Left renal cortex interstitium (tissue), 4 donors: ENCODE results near the gene SUCO. TPM values are rescaled to one million over a fixed set of nuclear protein-coding genes. Genes with fewer than 3 reads are reported as not detected.
A peak's percentile ranks its signal among the peaks of the same experiment; 100 is the strongest.

Source experiments
- DNase-seq, 4 donors: peaks; one replicate each; pipeline ENCODE4 v3.0.0-alpha.2; 2013; ENCODE audit warnings: low read depth in 4 of 4, low spot score in 2 of 4, missing footprints in 1 of 4
- polyA plus RNA-seq, 4 donors: library from polyadenylated mRNA; unstranded; fragments of 120-200 nt; gene quantifications; one replicate each; pipeline ENCODE4 v1.2.1, GENCODE V29; 2013; ENCODE audit not compliant: insufficient read length in 4 of 4

SUCO gene
- polyA plus RNA-seq, 4 donors: 49.0 to 69.2 (median 57.4) TPM

GRCh38 chr1:172513479-172513878 is 19.5 kb upstream of the SUCO start:
- no peak for DNase-seq

- no peak for DNase-seq
These were observed 18.8 kb upstream of the SUCO start for GRCh38 chr1:172514108-172514507.

- DNase-seq: no peak
These were observed 17.5 kb upstream of the SUCO start for GRCh38 chr1:172515436-172515835.

- DNase-seq: no peak
These were observed 17.0 kb upstream of the SUCO start for GRCh38 chr1:172515927-172516326.

- no peak for DNase-seq
These were observed 15.9 kb upstream of the SUCO start for GRCh38 chr1:172517081-172517480.

- no peak for DNase-seq
These were observed 15.4 kb upstream of the SUCO start for GRCh38 chr1:172517545-172517944.

GRCh38 chr1:172529304-172529703 is 3.6 kb upstream of the SUCO start:
- DNase-seq: no peak

GRCh38 chr1:172530000-172530399 is 3.0 kb upstream of the SUCO start:
- DNase-seq: no peak

GRCh38 chr1:172531412-172532182 is 1.4 kb upstream of the SUCO start:
- DNase-seq: no peak

- peak; percentile 98 to 100 (median 98) for DNase-seq
These were observed 709 bp upstream of the SUCO start for GRCh38 chr1:172532183-172532699.

GRCh38 chr1:172533513-172534151 is 682 bp downstream of the SUCO start:
- peak; percentile 53 to 77 (median 57) for DNase-seq

- DNase-seq: no peak
These were observed 3.3 kb downstream of the SUCO start for GRCh38 chr1:172536256-172536655.

GRCh38 chr1:172537366-172537765 is 4.4 kb downstream of the SUCO start:
- no peak for DNase-seq

- DNase-seq: no peak
These were observed 5.0 kb downstream of the SUCO start for GRCh38 chr1:172537827-172538391.

- no peak for DNase-seq
These were observed 7.7 kb downstream of the SUCO start for GRCh38 chr1:172540635-172541034.

GRCh38 chr1:172544481-172545104 is 11.6 kb downstream of the SUCO start:
- DNase-seq: no peak

- no peak for DNase-seq
These were observed 12.6 kb downstream of the SUCO start for GRCh38 chr1:172545396-172546004.

GRCh38 chr1:172547071-172547470 is 14.1 kb downstream of the SUCO start:
- DNase-seq: no peak

GRCh38 chr1:172549621-172550280 is 16.8 kb downstream of the SUCO start:
- DNase-seq: no peak

- DNase-seq: no peak
These were observed 18.3 kb downstream of the SUCO start for GRCh38 chr1:172551279-172551678.
